ENCODE results near the gene KLHL30.

The KLHL30 gene

GRCh38 chr2:238180554-238180953, 42.1 kb downstream of the KLHL30 start:
- Histone ChIP-seq H3K79me2 (ENCODE audit: low read length) (0 out of 2 replicates have a peak, but pooled peaks cover 5% of the 10 kb centered on the region), H3F3A (ENCODE audit: insufficient read depth, low read length) (no peaks in the 10 kb centered on the region; the same call in 1 of the 2 replicates), H3K4me3 (ENCODE audit: low read length) (no peak overlapping the region), H3K4me1 (ENCODE audit: low read length) (no peaks in the 10 kb centered on the region), H3K36me3 (replicated peaks; ENCODE audit: insufficient read depth, low read length) (peaks cover 3% of the 10 kb centered on the region), H3K9me3 (replicated peaks; ENCODE audit: insufficient read depth, low read length) (no peaks in the 10 kb centered on the region), H4K20me1 (ENCODE audit: insufficient read depth, low read length) (no peaks in the 10 kb centered on the region), H2AFZ (ENCODE audit: low read length) (no peak overlapping the region), H3K27me3 (replicated peaks; ENCODE audit: insufficient read depth, low read length) (no peaks in the 10 kb centered on the region), H3K9me2 (replicated peaks; ENCODE audit: insufficient read depth, low read length) (no peaks in the 10 kb centered on the region), H3K4me2 (ENCODE audit: low read depth, low read length) (no peak overlapping the region), H3K9ac (ENCODE audit: low read length) (no peak overlapping the region), H3K27ac (ENCODE audit: low read length) (no peak overlapping the region)
- TF ChIP-seq EZH2 (optimal IDR thresholded peaks at IDR 0.05; ENCODE audit: low read depth, low read length) = no peak
- no peak for TF ChIP-seq EZH2phosphoT487 (IDR thresholded peaks at IDR 0.05; ENCODE audit: low read length)
- no peak for DNase-seq

GRCh38 chr2:238182362-238182761, 43.9 kb downstream of the KLHL30 start:
- Histone ChIP-seq H3K4me3 (ENCODE audit: low read length) (no peak overlapping the region), H3K27me3 (replicated peaks; ENCODE audit: insufficient read depth, low read length) (no peaks in the 10 kb centered on the region), H3K36me3 (replicated peaks; ENCODE audit: insufficient read depth, low read length) (peaks cover 3% of the 10 kb centered on the region), H2AFZ (ENCODE audit: low read length) (no peak overlapping the region), H3K79me2 (ENCODE audit: low read length) (0 out of 2 replicates have a peak, but pooled peaks cover 5% of the 10 kb centered on the region), H3K9me2 (replicated peaks; ENCODE audit: insufficient read depth, low read length) (no peaks in the 10 kb centered on the region), H4K20me1 (ENCODE audit: insufficient read depth, low read length) (no peaks in the 10 kb centered on the region), H3K9me3 (replicated peaks; ENCODE audit: insufficient read depth, low read length) (no peaks in the 10 kb centered on the region), H3K9ac (ENCODE audit: low read length) (no peak overlapping the region), H3K4me1 (ENCODE audit: low read length) (no peaks in the 10 kb centered on the region), H3K4me2 (ENCODE audit: low read depth, low read length) (no peak overlapping the region), H3K27ac (ENCODE audit: low read length) (no peak overlapping the region), H3F3A (ENCODE audit: insufficient read depth, low read length) (no peaks in the 10 kb centered on the region; the same call in 1 of the 2 replicates)
- TF ChIP-seq, protein P1, sequence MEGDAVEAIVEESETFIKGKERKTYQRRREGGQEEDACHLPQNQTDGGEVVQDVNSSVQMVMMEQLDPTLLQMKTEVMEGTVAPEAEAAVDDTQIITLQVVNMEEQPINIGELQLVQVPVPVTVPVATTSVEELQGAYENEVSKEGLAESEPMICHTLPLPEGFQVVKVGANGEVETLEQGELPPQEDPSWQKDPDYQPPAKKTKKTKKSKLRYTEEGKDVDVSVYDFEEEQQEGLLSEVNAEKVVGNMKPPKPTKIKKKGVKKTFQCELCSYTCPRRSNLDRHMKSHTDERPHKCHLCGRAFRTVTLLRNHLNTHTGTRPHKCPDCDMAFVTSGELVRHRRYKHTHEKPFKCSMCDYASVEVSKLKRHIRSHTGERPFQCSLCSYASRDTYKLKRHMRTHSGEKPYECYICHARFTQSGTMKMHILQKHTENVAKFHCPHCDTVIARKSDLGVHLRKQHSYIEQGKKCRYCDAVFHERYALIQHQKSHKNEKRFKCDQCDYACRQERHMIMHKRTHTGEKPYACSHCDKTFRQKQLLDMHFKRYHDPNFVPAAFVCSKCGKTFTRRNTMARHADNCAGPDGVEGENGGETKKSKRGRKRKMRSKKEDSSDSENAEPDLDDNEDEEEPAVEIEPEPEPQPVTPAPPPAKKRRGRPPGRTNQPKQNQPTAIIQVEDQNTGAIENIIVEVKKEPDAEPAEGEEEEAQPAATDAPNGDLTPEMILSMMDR (IDR thresholded peaks at IDR 0.05; ENCODE audit: low read length) = no peak
- TF ChIP-seq EZH2 (optimal IDR thresholded peaks at IDR 0.05; ENCODE audit: low read depth, low read length) (no peak), EZH2phosphoT487 (IDR thresholded peaks at IDR 0.05; ENCODE audit: low read length) (no peak)
- DNase-seq = no peak

GRCh38 chr2:238183821-238184220, 45.4 kb downstream of the KLHL30 start:
- Histone ChIP-seq H4K20me1 (ENCODE audit: insufficient read depth, low read length) (no peaks in the 10 kb centered on the region), H3K9ac (ENCODE audit: low read length) (no peak overlapping the region), H3K4me1 (ENCODE audit: low read length) (no peaks in the 10 kb centered on the region), H3K36me3 (replicated peaks; ENCODE audit: insufficient read depth, low read length) (peaks cover 6% of the 10 kb centered on the region), H3K27ac (ENCODE audit: low read length) (no peak overlapping the region), H2AFZ (ENCODE audit: low read length) (no peak overlapping the region), H3K9me3 (replicated peaks; ENCODE audit: insufficient read depth, low read length) (no peaks in the 10 kb centered on the region), H3K4me3 (ENCODE audit: low read length) (no peak overlapping the region), H3K27me3 (replicated peaks; ENCODE audit: insufficient read depth, low read length) (no peaks in the 10 kb centered on the region), H3K4me2 (ENCODE audit: low read depth, low read length) (no peak overlapping the region), H3K9me2 (replicated peaks; ENCODE audit: insufficient read depth, low read length) (no peaks in the 10 kb centered on the region), H3F3A (ENCODE audit: insufficient read depth, low read length) (no peaks in the 10 kb centered on the region; the same call in 1 of the 2 replicates), H3K79me2 (ENCODE audit: low read length) (peaks cover 10% of the 10 kb centered on the region; the same call in 1 of the 2 replicates)
- DNase-seq = no peak
- TF ChIP-seq EZH2phosphoT487 (IDR thresholded peaks at IDR 0.05; ENCODE audit: low read length) (no peak), EZH2 (optimal IDR thresholded peaks at IDR 0.05; ENCODE audit: low read depth, low read length) (no peak)
- TF ChIP-seq, protein P1 (IDR thresholded peaks at IDR 0.05; ENCODE audit: low read length) = no peak
